Activated naive CD8-positive, alpha-beta T cell treated with anti-CD3 and anti-CD28 coated beads for 36 hours (primary cell): ENCODE results near the gene HDLBP. TPM values are rescaled to one million over a fixed set of nuclear protein-coding genes. Genes with fewer than 3 reads are reported as not detected.
"Not testable (repeated sequence)": the region's sequence is repeated elsewhere in the genome, so short reads cannot be mapped to it uniquely, and the experiment has no call there.

Source experiments
- DNase-seq: peaks from one replicate; pipeline ENCODE4 v3.0.0; 2021
- H3K27ac Mint-ChIP-seq: one replicate; pipeline ENCODE4 v1.8.0; 2022; ENCODE audit warnings: mild to moderate bottlenecking, moderate library complexity, mixed read lengths
- H3K27me3 Mint-ChIP-seq: one replicate; pipeline ENCODE4 v1.8.0; 2022; ENCODE audit warnings: mild to moderate bottlenecking, mixed read lengths
- H3K36me3 Mint-ChIP-seq: one replicate; pipeline ENCODE4 v1.8.0; 2021; ENCODE audit warnings: mild to moderate bottlenecking, mixed read lengths
- H3K4me1 Mint-ChIP-seq: one replicate; pipeline ENCODE4 v1.8.0; 2021; ENCODE audit warnings: mixed read lengths
- H3K4me3 Mint-ChIP-seq: one replicate; pipeline ENCODE4 v1.8.0; 2022; ENCODE audit warnings: mild to moderate bottlenecking, moderate library complexity, mixed read lengths
- H3K9me3 Mint-ChIP-seq: one replicate; pipeline ENCODE4 v1.8.0; 2022; ENCODE audit warnings: mixed read lengths
- total RNA-seq, 2 experiments: library from RNA; stranded (reverse); gene quantifications; one replicate each; pipeline ENCODE4 v1.2.3, GENCODE V29; 2021

HDLBP gene
- total RNA-seq, 2 experiments from 2014 or later, result 272 to 286 TPM

DNA sequence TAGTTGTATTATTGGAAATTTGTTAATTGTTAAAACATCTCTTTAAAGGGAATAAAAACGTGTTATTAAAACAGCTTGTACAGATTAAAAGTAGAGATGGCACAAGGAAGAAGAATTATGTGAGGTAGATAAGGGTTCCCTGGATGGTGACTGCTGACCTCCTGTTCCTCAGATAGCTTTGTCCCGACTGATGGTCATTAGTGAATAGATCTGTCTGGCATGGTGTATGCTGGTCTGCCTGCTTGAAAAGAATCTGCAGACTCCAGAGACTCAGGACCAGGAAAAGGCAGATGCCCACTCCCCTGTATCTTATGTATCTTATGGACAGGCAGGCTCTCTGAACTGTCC lies 35.0 kb upstream of the HDLBP start:
- H3K4me3 Mint-ChIP-seq, result no peak overlapping the region
- H3K27ac Mint-ChIP-seq, result peak overlapping the region; percentile 54
- H3K9me3 Mint-ChIP-seq, result no peaks in the 10 kb centered on the region
- H3K36me3 Mint-ChIP-seq, result peaks cover 24% of the 10 kb centered on the region
- H3K4me1 Mint-ChIP-seq, result no peaks in the 10 kb centered on the region
- DNase-seq, result no peak
- no peaks in the 10 kb centered on the region for H3K27me3 Mint-ChIP-seq

- H3K27ac Mint-ChIP-seq, result no peak overlapping the region
- H3K4me3 Mint-ChIP-seq, result no peak overlapping the region
- H3K4me1 Mint-ChIP-seq, result no peaks in the 10 kb centered on the region
- H3K36me3 Mint-ChIP-seq, result peaks cover 23% of the 10 kb centered on the region
- DNase-seq, result no peak
- no peaks in the 10 kb centered on the region for H3K27me3 Mint-ChIP-seq
- no peaks in the 10 kb centered on the region for H3K9me3 Mint-ChIP-seq
Observed at GRCh38 chr2:241349941-241350340, 34.5 kb upstream of the HDLBP start.

- peaks cover 36% of the 10 kb centered on the region for H3K36me3 Mint-ChIP-seq
Observed at GRCh38 chr2:241344925-241345651, 29.6 kb upstream of the HDLBP start.

GRCh38 chr2:241340631-241341163 lies 25.2 kb upstream of the HDLBP start:
- peaks cover 47% of the 10 kb centered on the region for H3K36me3 Mint-ChIP-seq
- no peak overlapping the region for H3K4me3 Mint-ChIP-seq
- DNase-seq, result no peak

More at GRCh38 chr2:241344925-241345651, 29.6 kb upstream of the HDLBP start:
- Mint-ChIP-seq H3K4me3 (no peak overlapping the region), H3K4me1 (peaks cover 12% of the 10 kb centered on the region), H3K27ac (no peak overlapping the region), H3K27me3 (no peaks in the 10 kb centered on the region), H3K9me3 (no peaks in the 10 kb centered on the region)
- no peak for DNase-seq

DNA sequence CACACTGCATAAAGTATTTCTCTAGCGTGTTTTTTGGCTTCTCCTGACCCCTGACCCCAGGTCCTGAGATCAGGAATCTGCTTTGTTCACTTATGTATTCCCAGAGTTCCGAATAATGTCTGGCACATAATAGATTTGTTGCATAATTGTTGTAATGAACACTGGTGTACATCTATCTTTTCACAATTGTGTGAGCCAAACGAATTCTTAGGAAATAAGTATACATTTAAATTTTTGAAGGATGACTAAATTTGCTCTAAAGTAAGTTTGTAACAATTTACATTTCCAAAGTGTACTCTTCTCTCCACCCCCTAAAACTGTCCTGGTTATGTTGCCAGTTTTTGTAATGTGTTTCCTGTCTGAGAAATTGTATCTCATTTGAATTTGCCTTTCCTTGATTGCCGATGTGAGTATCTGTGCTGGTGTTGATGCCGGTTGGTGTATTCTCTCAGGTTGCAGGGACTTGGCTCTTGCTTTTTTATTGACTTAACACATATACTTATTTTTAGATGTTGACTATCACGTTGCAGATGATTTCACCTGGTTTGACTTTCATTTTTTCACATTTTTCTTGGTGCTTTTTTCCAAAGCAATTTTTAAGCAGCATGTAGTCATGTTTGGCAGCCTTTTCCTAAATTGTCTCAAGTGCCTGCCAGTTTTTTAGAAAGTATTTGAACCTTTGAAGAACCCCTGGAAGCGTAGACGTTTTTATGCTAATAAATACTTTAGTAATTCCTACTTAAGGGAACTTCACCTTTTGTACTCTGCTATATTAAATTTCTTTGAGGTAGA lies 24.6 kb upstream of the HDLBP start:
- H3K27me3 Mint-ChIP-seq, result no peaks in the 10 kb centered on the region
- no peak overlapping the region for H3K27ac Mint-ChIP-seq

More at GRCh38 chr2:241340631-241341163, 25.2 kb upstream of the HDLBP start:
- no peaks in the 10 kb centered on the region for H3K27me3 Mint-ChIP-seq
- peak overlapping the region; percentile 19 for H3K27ac Mint-ChIP-seq
- H3K9me3 Mint-ChIP-seq, result no peaks in the 10 kb centered on the region
- peaks cover 28% of the 10 kb centered on the region for H3K4me1 Mint-ChIP-seq

GRCh38 chr2:241334813-241335212 lies 19.3 kb upstream of the HDLBP start:
- H3K9me3 Mint-ChIP-seq, result no peaks in the 10 kb centered on the region
- H3K27ac Mint-ChIP-seq, result no peak overlapping the region
- no peaks in the 10 kb centered on the region for H3K27me3 Mint-ChIP-seq
- H3K4me3 Mint-ChIP-seq, result no peak overlapping the region
- H3K36me3 Mint-ChIP-seq, result peaks cover 28% of the 10 kb centered on the region
- DNase-seq, result no peak
- peaks cover 21% of the 10 kb centered on the region for H3K4me1 Mint-ChIP-seq

More for the DNA sequence above, 24.6 kb upstream of the HDLBP start:
- Mint-ChIP-seq H3K36me3 (peaks cover 49% of the 10 kb centered on the region), H3K4me1 (peaks cover 32% of the 10 kb centered on the region), H3K9me3 (no peaks in the 10 kb centered on the region), H3K4me3 (no peak overlapping the region)
- DNase-seq, result no peak

GRCh38 chr2:241330616-241330981 lies 15.1 kb upstream of the HDLBP start:
- H3K4me1 Mint-ChIP-seq, result peaks cover 6% of the 10 kb centered on the region

DNA sequence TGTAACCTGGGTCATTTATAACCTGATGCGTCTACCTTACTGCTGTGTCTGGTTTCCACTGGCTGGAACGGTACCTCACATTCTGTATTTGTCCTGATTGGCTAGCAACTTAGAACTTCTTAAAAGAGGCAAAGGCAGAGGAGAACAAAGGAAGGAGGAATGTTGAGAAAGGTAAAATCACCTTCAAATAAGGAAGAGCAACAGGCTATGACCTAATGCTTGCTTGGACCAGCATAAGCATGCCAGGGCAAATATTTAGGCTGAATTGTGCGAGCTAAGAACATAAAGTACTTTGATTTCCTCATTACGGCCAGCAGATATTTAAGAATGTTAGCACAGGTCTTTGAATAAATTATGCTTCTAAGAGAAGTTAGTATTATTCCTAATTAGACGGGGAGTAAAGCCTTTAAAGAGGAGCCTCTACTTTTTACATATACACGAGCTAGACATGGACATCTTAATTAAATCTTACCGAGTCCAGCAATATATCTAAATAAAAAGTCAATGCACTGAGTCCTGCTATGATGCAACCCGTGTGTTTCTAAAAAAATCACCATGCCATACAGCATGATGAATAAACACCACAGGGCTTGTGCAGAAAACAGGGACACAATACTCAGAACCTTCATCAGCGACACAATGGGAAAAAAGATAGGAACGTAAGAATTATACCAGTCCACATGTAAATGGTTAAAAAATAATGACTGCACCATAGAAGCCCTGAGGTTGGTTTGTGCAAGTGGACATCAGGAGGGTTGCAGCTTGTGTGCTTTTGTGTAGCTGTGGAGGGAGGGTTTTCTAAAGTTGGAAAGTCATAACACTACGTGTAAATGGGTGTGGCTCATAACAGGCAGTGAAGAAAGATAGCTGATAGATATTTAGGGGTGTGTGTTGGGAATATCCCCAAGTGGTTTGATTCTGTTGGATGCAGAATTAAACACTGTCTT lies 14.5 kb upstream of the HDLBP start:
- Mint-ChIP-seq H3K36me3 (peaks cover 29% of the 10 kb centered on the region), H3K4me3 (no peak overlapping the region), H3K4me1 (peaks cover 3% of the 10 kb centered on the region), H3K27me3 (no peaks in the 10 kb centered on the region), H3K9me3 (no peaks in the 10 kb centered on the region), H3K27ac (no peak overlapping the region)
- no peak for DNase-seq

More at GRCh38 chr2:241330616-241330981, 15.1 kb upstream of the HDLBP start:
- Mint-ChIP-seq H3K27ac (no peak overlapping the region), H3K36me3 (peaks cover 28% of the 10 kb centered on the region), H3K9me3 (no peaks in the 10 kb centered on the region), H3K27me3 (no peaks in the 10 kb centered on the region), H3K4me3 (no peak overlapping the region)
- DNase-seq, result no peak

DNA sequence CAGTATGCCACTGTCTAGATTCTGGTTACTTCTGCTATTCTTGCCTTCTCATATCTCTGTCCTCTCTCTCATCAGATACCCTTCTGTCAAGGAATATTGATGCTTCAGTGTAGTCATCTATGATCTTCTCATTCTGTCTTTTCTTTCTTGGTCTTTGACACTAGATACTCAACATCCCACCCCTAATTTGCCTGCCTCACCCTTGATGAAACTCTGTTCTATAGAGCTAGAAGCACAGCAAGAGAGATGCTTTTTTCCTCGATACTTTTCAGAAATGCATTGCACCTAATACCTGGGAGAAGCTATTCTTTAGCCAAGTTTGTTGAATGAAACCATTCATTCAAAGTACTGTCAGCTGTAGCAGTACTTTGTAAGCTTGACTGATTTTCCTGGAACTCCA lies 9.8 kb upstream of the HDLBP start:
- Mint-ChIP-seq H3K27me3 (no peaks in the 10 kb centered on the region), H3K36me3 (peaks cover 44% of the 10 kb centered on the region), H3K27ac (no peak overlapping the region), H3K9me3 (no peaks in the 10 kb centered on the region), H3K4me3 (no peak overlapping the region), H3K4me1 (peaks cover 36% of the 10 kb centered on the region)
- DNase-seq, result no peak

- no peak for DNase-seq
- no peaks in the 10 kb centered on the region for H3K9me3 Mint-ChIP-seq
- H3K4me1 Mint-ChIP-seq, result peaks cover 41% of the 10 kb centered on the region
- H3K27ac Mint-ChIP-seq, result no peak overlapping the region
- no peaks in the 10 kb centered on the region for H3K27me3 Mint-ChIP-seq
- peaks cover 47% of the 10 kb centered on the region for H3K36me3 Mint-ChIP-seq
- H3K4me3 Mint-ChIP-seq, result no peak overlapping the region
Observed at GRCh38 chr2:241324775-241325174, 9.3 kb upstream of the HDLBP start.

DNA sequence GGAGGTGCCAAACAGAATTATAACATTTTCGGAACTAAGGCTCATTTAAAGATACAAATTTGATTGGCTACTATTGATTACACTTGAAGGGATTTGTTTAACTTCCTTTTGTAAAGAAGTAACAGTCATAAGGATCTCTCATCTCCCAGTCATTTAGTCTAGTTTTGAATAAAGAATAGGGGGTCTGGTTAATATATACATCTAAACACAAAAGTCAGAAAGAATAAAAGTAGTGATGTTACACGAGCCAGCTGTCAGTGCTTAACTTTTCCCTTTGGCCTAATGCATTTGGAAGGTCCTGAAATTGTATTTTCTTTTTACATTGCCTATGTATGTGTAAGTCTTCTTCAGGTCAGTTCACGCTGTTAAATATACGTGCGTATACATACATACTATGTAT lies 8.3 kb upstream of the HDLBP start:
- no peaks in the 10 kb centered on the region for H3K9me3 Mint-ChIP-seq
- DNase-seq, result no peak
- no peak overlapping the region for H3K27ac Mint-ChIP-seq
- H3K4me3 Mint-ChIP-seq, result no peak overlapping the region
- peaks cover 47% of the 10 kb centered on the region for H3K4me1 Mint-ChIP-seq
- H3K36me3 Mint-ChIP-seq, result peaks cover 53% of the 10 kb centered on the region
- H3K27me3 Mint-ChIP-seq, result no peaks in the 10 kb centered on the region

- no peak for DNase-seq
- no peaks in the 10 kb centered on the region for H3K27me3 Mint-ChIP-seq
- H3K4me1 Mint-ChIP-seq, result peaks cover 62% of the 10 kb centered on the region
- H3K4me3 Mint-ChIP-seq, result no peak overlapping the region
- H3K36me3 Mint-ChIP-seq, result peaks cover 57% of the 10 kb centered on the region
- no peaks in the 10 kb centered on the region for H3K9me3 Mint-ChIP-seq
- H3K27ac Mint-ChIP-seq, result no peak overlapping the region
Observed at GRCh38 chr2:241321886-241322285, 6.4 kb upstream of the HDLBP start.

DNA sequence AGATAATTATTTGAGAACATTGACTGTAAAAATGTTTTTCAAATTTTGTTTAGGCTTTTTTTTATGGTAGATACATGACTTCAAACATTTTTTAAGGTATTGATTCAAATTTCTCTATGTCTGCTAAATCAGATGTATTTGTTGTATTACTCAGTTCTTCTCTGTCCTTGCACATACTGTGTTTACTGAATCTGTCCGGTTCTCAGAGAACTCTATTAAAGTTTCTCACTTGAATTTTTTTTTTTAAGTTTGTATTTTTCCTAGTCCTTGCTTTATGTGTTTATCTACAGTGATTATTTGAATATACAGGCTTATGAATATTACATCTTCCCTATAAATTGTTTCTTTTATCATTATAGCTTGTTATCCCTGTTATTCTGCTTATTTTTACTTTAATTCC lies 5.6 kb upstream of the HDLBP start:
- H3K4me3 Mint-ChIP-seq, result peak overlapping the region; percentile 27
- DNase-seq, result no peak
- H3K27me3 Mint-ChIP-seq, result no peaks in the 10 kb centered on the region
- no peaks in the 10 kb centered on the region for H3K9me3 Mint-ChIP-seq
- H3K27ac Mint-ChIP-seq, result no peak overlapping the region
- H3K36me3 Mint-ChIP-seq, result peaks cover 58% of the 10 kb centered on the region
- H3K4me1 Mint-ChIP-seq, result peaks cover 65% of the 10 kb centered on the region

GRCh38 chr2:241320394-241320793 lies 4.9 kb upstream of the HDLBP start:
- H3K4me3 Mint-ChIP-seq, result peak overlapping the region; percentile 43
- peaks cover 56% of the 10 kb centered on the region for H3K36me3 Mint-ChIP-seq
- H3K4me1 Mint-ChIP-seq, result peaks cover 65% of the 10 kb centered on the region
- no peak for DNase-seq
- H3K9me3 Mint-ChIP-seq, result no peaks in the 10 kb centered on the region
- H3K27me3 Mint-ChIP-seq, result no peaks in the 10 kb centered on the region
- H3K27ac Mint-ChIP-seq, result peak overlapping the region; percentile 54

GRCh38 chr2:241318830-241319229 lies 3.4 kb upstream of the HDLBP start:
- not testable (repeated sequence) for H3K27ac Mint-ChIP-seq
- peaks cover 53% of the 10 kb centered on the region for H3K36me3 Mint-ChIP-seq

More at GRCh38 chr2:241318830-241319229, 3.4 kb upstream of the HDLBP start:
- H3K9me3 Mint-ChIP-seq, DNase-seq, H3K27me3 Mint-ChIP-seq: not testable (repeated sequence)
- Mint-ChIP-seq H3K4me3 (peak overlapping the region; percentile 95), H3K4me1 (peaks cover 59% of the 10 kb centered on the region)
